Smooth muscle cell (in vitro differentiated cells): Measurements from ENCODE around the gene PDE4DIP. TPM values are rescaled to one million over a fixed set of nuclear protein-coding genes. Genes with fewer than 3 reads are reported as not detected.
A peak's percentile ranks its signal among the peaks of the same experiment; 100 is the strongest.
"Not testable (repeated sequence)": the region's sequence is repeated elsewhere in the genome, so short reads cannot be mapped to it uniquely, and the experiment has no call there.

Source experiments
- DNase-seq: peaks from one replicate; lab custom pipeline; 2025; ENCODE audit not compliant: unreplicated experiment; lab: John Stamatoyannopoulos, UW
- H2AFZ ChIP-seq: fragments of 200-600 bp; sonication (generic); 2 replicates; pipeline ENCODE4 v1.6.0; 2016; ENCODE audit warnings: antibody characterized with exemption, low read depth, mild to moderate bottlenecking
- H3F3A ChIP-seq: fragments of 200-600 bp; sonication (generic); 2 replicates; pipeline ENCODE4 v1.6.0; 2017; ENCODE audit warnings: antibody characterized with exemption, low read depth
- H3K27ac ChIP-seq: fragments of 200-600 bp; sonication (generic); 2 replicates; pipeline ENCODE4 v1.5.1; 2016; ENCODE audit warnings: low read depth, mild to moderate bottlenecking
- H3K27me3 ChIP-seq: fragments of 200-600 bp; sonication (generic); 2 replicates; pipeline ENCODE4 v1.6.1; 2016; ENCODE audit warnings: low read depth, mild to moderate bottlenecking
- H3K36me3 ChIP-seq: fragments of 200-600 bp; sonication (generic); 2 replicates; pipeline ENCODE4 v1.5.1; 2016; ENCODE audit warnings: low read depth
- H3K4me1 ChIP-seq: fragments of 200-600 bp; sonication (generic); 2 replicates; pipeline ENCODE4 v1.5.1; 2016; ENCODE audit warnings: low read depth
- H3K4me2 ChIP-seq: fragments of 200-600 bp; sonication (generic); 2 replicates; pipeline ENCODE4 v1.6.0; 2016; ENCODE audit warnings: mild to moderate bottlenecking
- H3K4me3 ChIP-seq: fragments of 200-600 bp; sonication (generic); 2 replicates; pipeline ENCODE4 v1.5.1; 2016; ENCODE audit warnings: mild to moderate bottlenecking
- H3K79me2 ChIP-seq: fragments of 200-600 bp; sonication (generic); 2 replicates; pipeline ENCODE4 v1.6.0; 2016; ENCODE audit warnings: low read depth, mild to moderate bottlenecking
- H3K9ac ChIP-seq: fragments of 200-600 bp; sonication (generic); 2 replicates; pipeline ENCODE4 v1.6.0; 2016; ENCODE audit warnings: low read depth
- H3K9me3 ChIP-seq: fragments of 200-600 bp; sonication (generic); replicated peaks from 2 replicates; pipeline ENCODE4 v1.5.1; 2016; ENCODE audit warnings: low read depth
- H4K20me1 ChIP-seq: fragments of 200-600 bp; sonication (generic); 2 replicates; pipeline ENCODE4 v1.6.0; 2016; ENCODE audit warnings: low read depth
- WGBS: methylation state at CpG from one replicate; pipeline ENCODE4 v1.1.7; 2016; ENCODE audit warnings: low lambda C conversion rate; 5-methylcytosine and 5-hydroxymethylcytosine counted together
- polyA plus RNA-seq: library from polyadenylated mRNA; unstranded; fragments of >200 nt; fragmentation: Nextera tagmentation; extraction: Ambion mirVana; gene quantifications from 2 replicates; pipeline ENCODE4 v1.2.1, GENCODE V29; 2016
- total RNA-seq: library from RNA; depleted of rRNA; stranded (reverse); fragments of >200 nt; gene quantifications from 2 replicates; pipeline ENCODE4 v1.2.3, GENCODE V29; 2014

Gene PDE4DIP
- total and polyA plus RNA-seq, 2 experiments from 2014 or later = 44.5 to 48.8 TPM

- not testable (repeated sequence) for H2AFZ ChIP-seq, H3K27me3 ChIP-seq, H3F3A ChIP-seq, H4K20me1 ChIP-seq, H3K4me2 ChIP-seq, H3K27ac ChIP-seq, H3K4me3 ChIP-seq, H3K4me1 ChIP-seq, H3K9me3 ChIP-seq, H3K9ac ChIP-seq, H3K36me3 ChIP-seq, DNase-seq, H3K79me2 ChIP-seq
- 53% methylated on average over 1 of the region's 3 CpGs for WGBS
Measured at GRCh38 chr1:148923798-148924197, 79.6 kb downstream of the PDE4DIP start.

DNA sequence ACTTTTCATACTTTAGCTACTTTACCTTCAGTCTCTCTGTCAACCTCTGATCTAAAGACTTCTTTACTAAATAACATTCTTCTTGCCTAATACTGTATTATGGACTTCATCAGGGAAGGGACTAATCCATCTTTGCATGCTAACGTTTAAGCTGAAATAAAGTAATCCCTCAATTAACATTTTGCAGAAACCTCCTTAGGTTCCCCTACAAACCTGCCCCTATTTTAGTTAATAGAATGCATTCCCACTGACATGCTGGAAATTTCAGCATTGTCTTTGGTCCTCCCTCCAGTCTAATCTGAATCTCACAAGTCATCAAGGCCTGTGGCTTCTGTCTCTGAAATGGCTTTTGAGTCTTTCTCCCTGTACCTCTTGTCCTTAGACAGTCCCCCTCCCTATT, 83.4 kb downstream of the PDE4DIP start:
- not testable (repeated sequence) for H3K79me2 ChIP-seq, H3K9ac ChIP-seq, H3F3A ChIP-seq, H3K4me1 ChIP-seq, H3K4me2 ChIP-seq, H3K9me3 ChIP-seq, H3K36me3 ChIP-seq, H3K4me3 ChIP-seq, H3K27me3 ChIP-seq, H4K20me1 ChIP-seq, H3K27ac ChIP-seq, DNase-seq, H2AFZ ChIP-seq
- WGBS = no CpG with 5 or more reads among the region's 1 CpG

- not testable (repeated sequence) for DNase-seq, H3K9ac ChIP-seq, H3K27me3 ChIP-seq, H3K4me2 ChIP-seq, H3K36me3 ChIP-seq, H3K4me3 ChIP-seq, H4K20me1 ChIP-seq, H3K4me1 ChIP-seq, H3K27ac ChIP-seq, H3F3A ChIP-seq, H2AFZ ChIP-seq, H3K79me2 ChIP-seq, H3K9me3 ChIP-seq
Measured at GRCh38 chr1:148929253-148929652, 85.0 kb downstream of the PDE4DIP start.

GRCh38 chr1:148935381-148936002, 91.3 kb downstream of the PDE4DIP start:
- DNase-seq, H3K27me3 ChIP-seq, H3K4me3 ChIP-seq, H3K4me2 ChIP-seq, H3K36me3 ChIP-seq, H3F3A ChIP-seq, H3K9ac ChIP-seq, H4K20me1 ChIP-seq, H3K79me2 ChIP-seq, H3K4me1 ChIP-seq, H3K9me3 ChIP-seq, H2AFZ ChIP-seq, H3K27ac ChIP-seq: not testable (repeated sequence)
- WGBS = no CpG with 5 or more reads among the region's 3 CpGs

- WGBS = no CpG with 5 or more reads among the region's 3 CpGs
- H3K9ac ChIP-seq, H3K9me3 ChIP-seq, H3K36me3 ChIP-seq, DNase-seq, H2AFZ ChIP-seq, H3K27me3 ChIP-seq, H3K79me2 ChIP-seq, H4K20me1 ChIP-seq, H3F3A ChIP-seq, H3K4me2 ChIP-seq, H3K4me3 ChIP-seq, H3K4me1 ChIP-seq: not testable (repeated sequence)
- peak overlapping the region; percentile 60 for H3K27ac ChIP-seq
Measured at GRCh38 chr1:148942906-148943305, 98.7 kb downstream of the PDE4DIP start.

GRCh38 chr1:148945130-148945529, 100.9 kb downstream of the PDE4DIP start:
- H3K36me3 ChIP-seq, H3K4me1 ChIP-seq, H4K20me1 ChIP-seq, H3K4me3 ChIP-seq, H3K4me2 ChIP-seq, H3K27ac ChIP-seq, H3K9ac ChIP-seq, H3K27me3 ChIP-seq, H3K9me3 ChIP-seq, H3K79me2 ChIP-seq, DNase-seq, H2AFZ ChIP-seq, H3F3A ChIP-seq: not testable (repeated sequence)
- no CpG with 5 or more reads among the region's 1 CpG for WGBS

- WGBS = 85% methylated on average over 4 of the region's 4 CpGs
- H3K4me2 ChIP-seq, H3K36me3 ChIP-seq: not testable (repeated sequence)
Measured at GRCh38 chr1:148948768-148949167, 104.5 kb downstream of the PDE4DIP start.

DNA sequence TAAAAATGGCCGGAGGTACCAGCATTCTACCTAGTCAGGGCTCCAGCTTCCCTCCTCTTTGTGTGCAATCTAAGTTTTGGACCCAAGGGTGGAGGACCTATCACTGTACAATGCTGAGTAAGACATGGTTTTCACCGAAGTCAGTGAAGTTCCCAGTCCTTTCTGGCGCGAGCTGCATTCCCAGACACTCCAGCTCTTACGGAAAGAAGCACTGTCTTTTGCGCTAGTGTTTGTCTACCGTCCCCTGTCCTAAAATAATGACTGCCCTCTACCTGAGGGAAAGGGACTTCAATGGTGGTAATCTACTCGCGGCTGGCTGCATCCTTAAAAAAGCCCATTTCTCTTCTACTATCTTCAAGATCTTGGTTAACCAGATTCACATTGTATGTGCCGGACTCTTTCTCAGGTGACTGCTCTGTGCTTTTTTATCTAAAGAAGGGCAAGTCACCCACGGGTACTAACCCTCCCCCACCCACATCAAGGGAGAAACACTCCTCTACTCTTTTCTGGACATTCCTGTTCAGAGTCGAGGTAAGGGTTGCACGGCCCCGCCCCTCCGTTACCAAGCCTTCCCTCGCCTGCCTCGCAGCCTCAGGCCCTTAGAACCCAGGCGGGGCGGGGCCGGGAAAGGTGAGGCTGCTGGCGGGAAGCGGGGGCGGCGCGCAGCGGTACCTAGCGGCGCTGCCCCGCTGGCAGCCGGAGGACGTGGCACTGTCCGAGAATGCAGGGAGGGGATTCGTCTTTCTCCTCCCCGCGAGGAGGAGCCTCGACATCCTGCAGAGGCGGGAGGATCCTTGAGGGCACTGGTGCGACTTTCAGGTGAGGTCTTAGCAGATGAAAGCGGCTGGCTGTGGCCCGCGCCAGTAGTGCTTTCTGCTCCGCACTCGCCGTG, 107.4 kb downstream of the PDE4DIP start:
- Histone ChIP-seq H3K9ac (peak overlapping the region; percentile 81), H3K27ac (peak overlapping the region; percentile 86), H3K4me3 (peak overlapping the region; percentile 51), H3K4me2 (peak overlapping the region; percentile 83), H3K79me2 (peaks cover 22% of the 10 kb centered on the region)
- 3% methylated on average over 21 of the region's 44 CpGs for WGBS
- H3K36me3 ChIP-seq, H3K4me1 ChIP-seq, H3F3A ChIP-seq, H3K27me3 ChIP-seq, H3K9me3 ChIP-seq, H4K20me1 ChIP-seq, H2AFZ ChIP-seq: not testable (repeated sequence)
- DNase-seq = peak; percentile 50

More at GRCh38 chr1:148948768-148949167, 104.5 kb downstream of the PDE4DIP start:
- not testable (repeated sequence) for H3K9ac ChIP-seq, H4K20me1 ChIP-seq, H3K4me1 ChIP-seq, H3K4me3 ChIP-seq, H2AFZ ChIP-seq, H3K79me2 ChIP-seq, H3F3A ChIP-seq, H3K9me3 ChIP-seq, H3K27ac ChIP-seq, DNase-seq, H3K27me3 ChIP-seq
